K562 (cell line): ENCODE measurements around the gene PSME1. TPM values are rescaled to one million over a fixed set of nuclear protein-coding genes. Genes with fewer than 3 reads are reported as not detected.
A peak's percentile ranks its signal among the peaks of the same experiment; 100 is the strongest.

ENCODE experiments used
- BCL6 ChIP-seq: fragments of 250-450 bp; sonication (Bioruptor Pico); IDR thresholded peaks from 2 replicates; pipeline ENCODE4 v1.4.0; 2020
- CBX1 ChIP-seq: sonication (generic); IDR thresholded peaks from 2 replicates; pipeline ENCODE4 v1.6.1; 2016; ENCODE audit warnings: antibody characterized with exemption, low read depth, mild to moderate bottlenecking
- CCAR2 ChIP-seq: fragments of 200-400 bp; formaldehyde crosslinking; IDR thresholded peaks from 2 replicates; pipeline ENCODE4 v1.6.1; 2017; ENCODE audit warnings: mild to moderate bottlenecking, low read depth, low read length
- DIDO1 ChIP-seq: fragments of 450-650 bp; IDR thresholded peaks from 2 replicates; pipeline ENCODE4 v1.6.1; 2016; ENCODE audit warnings: low read depth, missing biosample characterization, missing genetic modification characterization
- DLX4 ChIP-seq: fragments of 250-450 bp; sonication (Bioruptor Pico); IDR thresholded peaks from 2 replicates; pipeline ENCODE4 v1.6.1; 2021; ENCODE audit warnings: mild to moderate bottlenecking
- GATA2 ChIP-seq: sonication (generic); formaldehyde crosslinking; IDR thresholded peaks from 2 replicates; pipeline ENCODE4 v1.4.0; 2020; ENCODE audit warnings: mild to moderate bottlenecking, missing genetic modification reagents
- GTF2B ChIP-seq: IDR thresholded peaks from 2 replicates; pipeline ENCODE4 v1.6.1; 2011; ENCODE audit not compliant: insufficient read length; ENCODE audit errors: extremely low read depth
- JUNB ChIP-seq: fragments of 450-650 bp; formaldehyde crosslinking; conservative IDR thresholded peaks from 2 replicates; pipeline ENCODE4 v1.4.0; 2020; ENCODE audit warnings: mild to moderate bottlenecking
- NEUROD1 ChIP-seq: fragments of 150-350 bp; IDR thresholded peaks from 2 replicates; pipeline ENCODE4 v1.6.1; 2014; ENCODE audit warnings: borderline replicate concordance, low read length, low read depth; ENCODE audit not compliant: partially characterized antibody
- PML ChIP-seq: IDR thresholded peaks from 2 replicates; pipeline ENCODE4 v1.6.1; 2012; ENCODE audit warnings: low read length, inconsistent platforms
- ZNF143 ChIP-seq: sonication (generic); formaldehyde crosslinking; IDR thresholded peaks from 2 replicates; pipeline ENCODE4 v1.9.0; 2022; ENCODE audit warnings: mild to moderate bottlenecking, missing genetic modification reagents
- ZNF384 ChIP-seq: IDR thresholded peaks from 2 replicates; pipeline ENCODE4 v1.6.1; 2012; ENCODE audit warnings: low read depth, low read length, improper control_type of control experiment
- ZNF778 ChIP-seq: fragments of 450-650 bp; formaldehyde crosslinking; IDR thresholded peaks from 2 replicates; pipeline ENCODE4 v1.4.0; 2020; ENCODE audit warnings: mild to moderate bottlenecking, moderate library complexity
- polyA plus RNA-seq, 8 experiments: library from polyadenylated mRNA; depleted of rRNA in 4 of 8; stranded (reverse) in 5 of 8; unstranded in 3 of 8; fragments of >200 nt; fragmentation: Nextera tagmentation in 2 of 8; fragmentation: Illumina TruSeq in 1 of 8; extraction: Ambion mirVana in 2 of 8; extraction: Trizol in 1 of 8; gene quantifications; 2 replicates each; pipeline versions ENCODE4 v1.2.1 to v1.2.3, GENCODE V29; 2011 to 2014; ENCODE audit warnings: inconsistent platforms in 1 of 8, missing spikeins in 1 of 8
- total RNA-seq, 7 experiments: library from RNA; depleted of rRNA in 6 of 7; stranded (reverse); fragments of >200 nt in 6 of 7; fragmentation: Illumina TruSeq in 2 of 7; extraction: Trizol in 2 of 7; gene quantifications; 2 replicates each; pipeline versions ENCODE4 v1.2.1 to v1.2.3, GENCODE V29; 2011 to 2021; ENCODE audit warnings: low replicate concordance in 1 of 7
- TF ChIP-seq, protein P1 (sequence below): sonication (generic); formaldehyde crosslinking; IDR thresholded peaks from 2 replicates; pipeline ENCODE4 v1.8.0; 2022; ENCODE audit warnings: mild to moderate bottlenecking, missing genetic modification reagents
- TF ChIP-seq, protein P2 (sequence below): fragments of 450-650 bp; IDR thresholded peaks from 2 replicates; pipeline ENCODE4 v1.6.1; 2016; ENCODE audit warnings: missing biosample characterization, missing genetic modification characterization
- TF ChIP-seq, protein P3 (sequence below): fragments of 450-650 bp; IDR thresholded peaks from 2 replicates; pipeline ENCODE4 v1.6.1; 2016; ENCODE audit warnings: low read depth

The PSME1 gene
- total and polyA plus RNA-seq, 9 of the 15 experiments (the other 6 are each of a cell fraction or from before 2014, with no cell fraction given) = 20.3 to 180 (median 67.5) TPM

GRCh38 chr14:24141097-24141880 lies 5.3 kb downstream of the PSME1 start, which contains the start of gene EMC9 (continued):
- TF ChIP-seq, protein P1, sequence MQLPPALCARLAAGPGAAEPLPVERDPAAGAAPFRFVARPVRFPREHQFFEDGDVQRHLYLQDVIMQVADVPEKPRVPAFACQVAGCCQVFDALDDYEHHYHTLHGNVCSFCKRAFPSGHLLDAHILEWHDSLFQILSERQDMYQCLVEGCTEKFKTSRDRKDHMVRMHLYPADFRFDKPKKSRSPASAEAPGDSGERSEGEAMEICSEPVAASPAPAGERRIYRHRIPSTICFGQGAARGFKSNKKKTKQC (CRISPR knock-in tag) = peak; percentile 65; the same call in 1 of the 2 replicates
- no peak for TF ChIP-seq ZNF778
- no peak for TF ChIP-seq JUNB (CRISPR knock-in tag)
- TF ChIP-seq CCAR2 = no peak
- no peak for TF ChIP-seq ZNF384
- TF ChIP-seq, protein P2, sequence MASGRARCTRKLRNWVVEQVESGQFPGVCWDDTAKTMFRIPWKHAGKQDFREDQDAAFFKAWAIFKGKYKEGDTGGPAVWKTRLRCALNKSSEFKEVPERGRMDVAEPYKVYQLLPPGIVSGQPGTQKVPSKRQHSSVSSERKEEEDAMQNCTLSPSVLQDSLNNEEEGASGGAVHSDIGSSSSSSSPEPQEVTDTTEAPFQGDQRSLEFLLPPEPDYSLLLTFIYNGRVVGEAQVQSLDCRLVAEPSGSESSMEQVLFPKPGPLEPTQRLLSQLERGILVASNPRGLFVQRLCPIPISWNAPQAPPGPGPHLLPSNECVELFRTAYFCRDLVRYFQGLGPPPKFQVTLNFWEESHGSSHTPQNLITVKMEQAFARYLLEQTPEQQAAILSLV (tag) = no peak
- no peak for TF ChIP-seq ZNF143 (CRISPR knock-in tag)
- TF ChIP-seq DIDO1 (tag) = no peak
- TF ChIP-seq GTF2B = no peak
- TF ChIP-seq GATA2 = no peak
- TF ChIP-seq NEUROD1 = peak; percentile 75
- TF ChIP-seq, protein P3, sequence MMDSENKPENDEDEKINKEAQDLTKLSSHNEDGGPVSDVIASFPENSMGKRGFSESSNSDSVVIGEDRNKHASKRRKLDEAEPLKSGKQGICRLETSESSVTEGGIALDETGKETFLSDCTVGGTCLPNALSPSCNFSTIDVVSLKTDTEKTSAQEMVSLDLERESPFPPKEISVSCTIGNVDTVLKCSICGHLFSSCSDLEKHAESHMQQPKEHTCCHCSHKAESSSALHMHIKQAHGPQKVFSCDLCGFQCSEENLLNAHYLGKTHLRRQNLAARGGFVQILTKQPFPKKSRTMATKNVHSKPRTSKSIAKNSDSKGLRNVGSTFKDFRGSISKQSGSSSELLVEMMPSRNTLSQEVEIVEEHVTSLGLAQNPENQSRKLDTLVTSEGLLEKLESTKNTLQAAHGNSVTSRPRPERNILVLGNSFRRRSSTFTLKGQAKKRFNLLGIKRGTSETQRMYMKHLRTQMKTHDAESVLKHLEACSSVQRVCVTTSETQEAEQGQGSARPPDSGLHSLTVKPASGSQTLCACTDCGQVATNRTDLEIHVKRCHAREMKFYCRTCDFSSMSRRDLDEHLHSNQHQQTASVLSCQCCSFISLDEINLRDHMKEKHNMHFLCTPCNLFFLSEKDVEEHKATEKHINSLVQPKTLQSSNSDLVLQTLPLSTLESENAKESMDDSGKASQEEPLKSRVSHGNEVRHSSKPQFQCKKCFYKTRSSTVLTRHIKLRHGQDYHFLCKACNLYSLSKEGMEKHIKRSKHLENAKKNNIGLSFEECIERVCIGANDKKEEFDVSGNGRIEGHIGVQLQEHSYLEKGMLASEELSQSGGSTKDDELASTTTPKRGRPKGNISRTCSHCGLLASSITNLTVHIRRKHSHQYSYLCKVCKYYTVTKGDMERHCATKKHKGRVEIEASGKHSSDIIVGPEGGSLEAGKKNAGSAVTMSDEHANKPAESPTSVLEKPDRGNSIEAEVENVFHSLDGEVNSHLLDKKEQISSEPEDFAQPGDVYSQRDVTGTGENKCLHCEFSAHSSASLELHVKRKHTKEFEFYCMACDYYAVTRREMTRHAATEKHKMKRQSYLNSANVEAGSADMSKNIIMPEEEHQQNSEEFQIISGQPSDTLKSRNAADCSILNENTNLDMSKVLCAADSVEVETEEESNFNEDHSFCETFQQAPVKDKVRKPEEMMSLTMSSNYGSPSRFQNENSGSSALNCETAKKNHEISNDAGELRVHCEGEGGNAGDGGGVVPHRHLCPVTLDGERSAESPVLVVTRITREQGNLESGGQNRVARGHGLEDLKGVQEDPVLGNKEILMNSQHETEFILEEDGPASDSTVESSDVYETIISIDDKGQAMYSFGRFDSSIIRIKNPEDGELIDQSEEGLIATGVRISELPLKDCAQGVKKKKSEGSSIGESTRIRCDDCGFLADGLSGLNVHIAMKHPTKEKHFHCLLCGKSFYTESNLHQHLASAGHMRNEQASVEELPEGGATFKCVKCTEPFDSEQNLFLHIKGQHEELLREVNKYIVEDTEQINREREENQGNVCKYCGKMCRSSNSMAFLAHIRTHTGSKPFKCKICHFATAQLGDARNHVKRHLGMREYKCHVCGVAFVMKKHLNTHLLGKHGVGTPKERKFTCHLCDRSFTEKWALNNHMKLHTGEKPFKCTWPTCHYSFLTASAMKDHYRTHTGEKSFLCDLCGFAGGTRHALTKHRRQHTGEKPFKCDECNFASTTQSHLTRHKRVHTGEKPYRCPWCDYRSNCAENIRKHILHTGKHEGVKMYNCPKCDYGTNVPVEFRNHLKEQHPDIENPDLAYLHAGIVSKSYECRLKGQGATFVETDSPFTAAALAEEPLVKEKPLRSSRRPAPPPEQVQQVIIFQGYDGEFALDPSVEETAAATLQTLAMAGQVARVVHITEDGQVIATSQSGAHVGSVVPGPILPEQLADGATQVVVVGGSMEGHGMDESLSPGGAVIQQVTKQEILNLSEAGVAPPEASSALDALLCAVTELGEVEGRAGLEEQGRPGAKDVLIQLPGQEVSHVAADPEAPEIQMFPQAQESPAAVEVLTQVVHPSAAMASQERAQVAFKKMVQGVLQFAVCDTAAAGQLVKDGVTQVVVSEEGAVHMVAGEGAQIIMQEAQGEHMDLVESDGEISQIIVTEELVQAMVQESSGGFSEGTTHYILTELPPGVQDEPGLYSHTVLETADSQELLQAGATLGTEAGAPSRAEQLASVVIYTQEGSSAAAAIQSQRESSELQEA = no peak; the same call in 1 of the 2 replicates
- TF ChIP-seq PML = 0 out of 2 replicates have a peak, but pooled peaks have one; percentile 6
- no peak for TF ChIP-seq BCL6 (CRISPR knock-in tag)
- TF ChIP-seq DLX4 (CRISPR knock-in tag) = no peak
- TF ChIP-seq CBX1 = no peak
